Endometrium (tissue), 2 donors: Measurements from ENCODE around the gene TRIO.

Experiments used
- FAIRE-seq: peaks from 2 replicates; lab custom pipeline; 2012; peaks lifted over from hg19 to GRCh38; lab: Jason Lieb, UNC
- donor health status: control.
- donor health status: control.

TRIO gene

DNA sequence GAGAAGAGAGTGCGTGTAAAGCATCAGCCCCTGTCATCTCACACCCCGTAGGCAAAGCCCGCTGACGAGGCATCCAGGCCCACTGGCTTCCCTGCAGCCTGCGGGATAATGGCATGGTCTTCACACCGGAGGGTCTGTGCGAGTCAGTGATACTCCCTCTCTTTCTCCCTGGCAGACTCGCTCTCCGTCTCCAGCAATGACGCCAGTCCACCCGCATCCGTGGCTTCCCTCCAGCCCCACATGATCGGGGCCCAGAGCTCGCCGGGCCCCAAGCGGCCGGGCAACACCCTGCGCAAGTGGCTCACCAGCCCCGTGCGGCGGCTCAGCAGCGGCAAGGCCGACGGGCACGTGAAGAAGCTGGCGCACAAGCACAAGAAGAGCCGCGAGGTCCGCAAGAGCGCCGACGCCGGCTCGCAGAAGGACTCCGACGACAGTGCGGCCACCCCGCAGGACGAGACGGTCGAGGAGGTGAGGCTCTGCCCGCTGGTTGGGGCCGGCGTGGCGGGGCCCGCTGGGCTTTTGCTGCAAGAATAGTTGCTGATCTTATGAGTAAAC lies 317.8 kb downstream of the TRIO start:
- no peak for FAIRE-seq

GRCh38 chr5:14462681-14463080 lies 319.5 kb downstream of the TRIO start:
- FAIRE-seq: no peak

GRCh38 chr5:14463629-14464028 lies 320.5 kb downstream of the TRIO start:
- FAIRE-seq: no peak

- FAIRE-seq: no peak
Measured at GRCh38 chr5:14464096-14464495, 321.0 kb downstream of the TRIO start.

- no peak for FAIRE-seq
Measured at GRCh38 chr5:14464671-14465070, 321.5 kb downstream of the TRIO start.

DNA sequence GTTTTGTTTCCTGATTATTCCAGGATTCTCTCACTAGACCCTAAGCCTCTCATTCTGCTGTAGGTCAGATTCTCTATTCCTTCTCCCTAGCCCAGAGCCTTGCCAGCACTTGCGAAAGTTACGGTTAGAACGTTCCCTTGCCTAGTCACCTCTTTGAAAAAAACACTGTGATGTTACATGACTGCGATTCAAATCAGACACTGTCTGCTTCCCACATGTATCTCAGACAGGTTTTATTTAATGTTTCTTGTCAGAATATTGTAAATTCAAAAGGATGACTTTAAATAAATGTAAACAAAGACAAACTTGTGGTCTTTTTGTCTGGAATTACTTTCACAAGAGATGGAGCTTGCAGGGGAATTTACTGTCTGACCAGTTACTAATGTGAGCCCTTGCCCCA lies 322.0 kb downstream of the TRIO start:
- FAIRE-seq: no peak

GRCh38 chr5:14465776-14466175 lies 322.6 kb downstream of the TRIO start:
- FAIRE-seq: no peak

- FAIRE-seq: no peak
Measured at GRCh38 chr5:14467251-14467650, 324.1 kb downstream of the TRIO start.

- no peak for FAIRE-seq
Measured at GRCh38 chr5:14467886-14468285, 324.7 kb downstream of the TRIO start.

GRCh38 chr5:14469551-14470377 lies 326.6 kb downstream of the TRIO start:
- FAIRE-seq: no peak

DNA sequence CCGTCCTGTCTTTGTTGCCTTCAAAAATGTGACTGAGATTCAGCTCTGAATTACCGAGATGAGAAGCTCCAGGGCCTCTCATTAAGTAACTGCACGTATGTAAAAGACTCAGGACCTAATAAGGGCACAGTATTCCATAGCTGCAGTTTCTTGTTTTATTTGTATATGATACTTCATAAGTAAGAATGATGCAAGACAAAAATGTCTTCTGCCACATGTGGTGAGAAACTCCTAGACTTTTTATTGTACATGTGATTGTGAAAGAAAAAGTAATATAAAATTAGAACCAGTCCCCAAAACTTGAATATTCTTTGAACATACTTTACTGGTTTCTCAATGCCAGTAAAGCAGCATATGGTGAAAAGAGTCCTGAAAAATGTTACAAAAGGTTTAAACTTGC lies 328.4 kb downstream of the TRIO start:
- FAIRE-seq: no peak

DNA sequence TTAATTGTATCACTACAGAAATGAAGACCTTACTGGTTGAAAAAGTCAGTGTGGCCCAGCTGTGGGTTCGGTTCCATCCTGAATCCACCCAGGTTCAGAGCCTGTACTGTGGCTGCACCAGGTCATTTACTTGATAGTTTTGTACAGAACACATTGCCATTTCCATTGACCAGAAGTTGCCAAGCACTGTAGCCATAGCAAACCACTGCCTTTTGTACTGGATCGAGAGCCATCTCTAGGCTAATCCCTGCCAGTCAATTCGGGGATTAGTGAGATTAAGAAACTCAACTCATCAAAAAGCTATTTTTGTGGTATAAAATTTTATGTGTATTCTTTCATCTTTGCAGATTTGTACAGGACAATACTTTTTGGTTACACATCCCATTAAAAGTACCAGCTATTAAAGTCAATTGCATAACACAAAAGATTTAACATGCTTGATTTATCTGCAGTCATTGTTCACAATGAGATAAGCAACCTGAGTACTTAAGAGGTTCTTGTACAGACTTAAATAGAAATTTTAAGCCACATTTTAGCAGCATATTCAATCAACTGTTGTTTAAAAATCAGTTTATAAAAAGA lies 329.9 kb downstream of the TRIO start:
- FAIRE-seq: no peak

- FAIRE-seq: no peak
Measured at GRCh38 chr5:14475045-14475444, 331.9 kb downstream of the TRIO start.

GRCh38 chr5:14476786-14477435 lies 333.8 kb downstream of the TRIO start:
- no peak for FAIRE-seq

DNA sequence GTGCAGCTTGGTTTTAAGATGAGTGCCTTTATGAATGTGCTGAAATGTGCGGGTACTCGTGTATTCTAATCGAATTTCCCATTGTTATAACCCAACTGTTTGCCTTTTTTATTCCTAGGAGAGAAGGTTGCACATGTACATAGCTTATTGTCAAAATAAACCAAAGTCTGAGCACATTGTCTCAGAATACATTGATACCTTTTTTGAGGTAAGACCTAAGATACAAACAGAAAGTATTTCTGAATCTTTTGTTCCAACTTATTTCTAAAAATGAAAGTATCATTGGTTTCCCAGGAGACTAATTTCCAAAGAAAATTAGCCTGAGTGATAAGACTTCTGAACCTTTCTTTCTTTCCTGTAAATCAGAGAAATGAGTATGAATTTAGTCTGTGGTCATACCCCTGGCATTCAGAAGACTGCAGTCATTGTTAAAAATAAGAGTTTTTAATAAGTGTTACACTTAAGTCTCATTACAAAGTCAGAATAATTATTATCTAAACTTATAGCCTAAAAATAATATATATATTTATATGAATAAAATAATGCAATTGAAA lies 336.1 kb downstream of the TRIO start:
- FAIRE-seq: no peak

DNA sequence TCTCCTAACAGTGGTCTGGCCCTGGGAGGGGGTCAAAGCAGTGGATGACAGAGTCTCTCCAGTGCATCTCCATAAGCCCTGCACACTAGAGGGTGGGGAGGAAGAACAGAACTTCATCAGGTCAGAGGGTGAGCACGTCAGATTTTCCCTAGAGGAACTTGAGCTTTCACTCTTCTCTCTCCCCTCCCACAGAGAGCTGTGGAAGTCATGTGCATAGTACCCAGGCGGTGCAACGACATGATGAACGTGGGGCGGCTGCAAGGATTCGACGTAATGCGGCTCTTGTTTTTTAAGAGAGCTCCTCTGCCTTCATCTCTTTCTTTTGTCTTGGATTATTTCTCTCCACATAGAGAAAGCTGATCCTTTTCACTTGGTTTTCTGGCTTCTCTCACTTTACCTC lies 338.2 kb downstream of the TRIO start:
- no peak for FAIRE-seq

GRCh38 chr5:14482085-14482484 lies 338.9 kb downstream of the TRIO start:
- no peak for FAIRE-seq

DNA sequence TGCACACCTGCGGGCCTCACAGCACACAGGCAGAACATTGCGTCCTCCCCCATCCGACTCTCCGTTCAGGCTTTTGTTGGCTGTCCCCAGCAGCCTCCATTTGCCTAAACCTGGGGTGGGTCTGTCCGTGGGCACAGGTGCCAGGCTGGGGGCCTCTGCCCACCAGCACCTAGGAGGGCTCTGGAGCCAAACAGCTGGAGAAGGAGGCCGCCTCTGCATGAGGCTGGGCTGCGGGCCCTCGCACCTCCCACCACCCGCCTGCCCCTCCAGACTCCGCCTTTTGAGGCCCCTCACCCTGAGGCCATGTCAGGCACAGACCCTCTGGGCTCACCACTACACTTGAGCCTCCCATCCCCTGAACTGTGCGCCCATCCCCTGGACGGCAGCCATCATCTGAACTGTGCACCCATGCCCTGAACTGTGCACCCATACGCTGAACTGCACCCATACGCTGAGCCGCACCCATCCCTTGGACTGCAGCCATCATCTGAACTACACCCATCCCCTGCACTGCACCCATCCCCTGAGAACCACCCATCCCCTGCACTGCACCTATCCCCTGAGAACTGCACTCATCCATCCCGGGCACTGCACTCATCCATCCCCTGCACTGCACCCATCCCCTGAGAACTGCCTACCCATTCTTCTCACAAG lies 340.5 kb downstream of the TRIO start:
- no peak for FAIRE-seq

DNA sequence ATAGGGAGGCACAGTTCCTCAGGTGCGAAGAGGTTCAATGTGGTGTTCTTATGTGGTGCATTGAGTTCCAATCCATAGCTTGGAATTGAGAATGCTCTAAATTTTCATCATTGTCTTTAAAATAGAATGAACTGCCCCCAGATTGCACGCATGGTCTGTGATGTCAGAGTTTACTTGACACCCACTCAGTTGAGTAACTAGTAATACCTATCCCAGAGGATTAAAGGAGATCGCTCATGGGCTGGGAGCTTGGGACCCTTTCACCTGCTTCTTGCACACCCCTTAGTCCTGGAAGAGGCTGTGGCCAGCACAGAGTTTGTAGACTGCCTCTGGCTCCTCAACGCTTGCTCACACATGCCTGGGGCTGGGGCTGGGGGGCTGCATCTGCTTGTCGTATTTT lies 343.3 kb downstream of the TRIO start:
- FAIRE-seq: no peak

DNA sequence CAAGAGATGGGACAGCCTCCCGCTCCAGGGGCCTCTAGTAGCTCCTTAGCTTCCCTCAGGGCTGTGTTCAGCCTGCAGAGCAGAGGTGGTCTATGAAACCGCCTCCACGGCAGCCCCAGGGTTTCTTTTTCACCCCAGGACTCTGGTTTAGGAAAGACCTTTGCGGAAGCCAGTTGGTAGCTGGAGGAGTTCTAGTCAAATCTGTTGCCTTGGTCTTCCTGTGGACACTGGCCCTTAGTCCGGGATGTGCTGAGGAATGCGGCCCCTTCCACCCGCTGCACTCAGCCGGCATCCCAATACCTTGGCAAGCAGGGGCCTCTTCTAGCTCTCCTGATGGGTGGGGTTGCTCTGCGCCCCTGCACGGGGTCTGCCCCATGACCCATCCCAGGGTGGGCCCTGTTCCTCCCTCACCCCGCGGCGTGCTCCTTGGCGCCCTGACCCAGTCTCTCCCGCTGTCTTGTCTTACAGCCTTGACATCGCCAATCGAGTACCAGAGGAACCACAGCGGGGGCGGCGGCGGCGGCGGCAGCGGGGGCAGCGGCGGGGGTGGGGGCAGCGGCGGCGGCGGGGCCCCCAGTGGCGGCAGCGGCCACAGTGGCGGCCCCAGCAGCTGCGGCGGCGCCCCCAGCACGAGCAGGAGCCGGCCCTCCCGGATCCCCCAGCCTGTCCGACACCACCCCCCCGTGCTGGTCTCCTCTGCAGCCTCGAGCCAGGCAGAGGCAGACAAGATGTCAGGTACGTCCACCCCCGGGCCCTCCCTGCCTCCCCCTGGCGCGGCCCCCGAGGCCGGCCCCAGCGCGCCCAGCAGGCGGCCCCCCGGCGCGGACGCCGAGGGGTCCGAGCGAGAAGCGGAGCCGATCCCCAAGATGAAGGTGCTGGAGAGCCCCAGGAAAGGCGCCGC lies 344.1 kb downstream of the TRIO start:
- FAIRE-seq: no peak

- FAIRE-seq: no peak
Measured at GRCh38 chr5:14487897-14488570, 344.9 kb downstream of the TRIO start.
